Caki2 (cell line): Measurements from ENCODE around the gene CPO. TPM values are rescaled to one million over a fixed set of nuclear protein-coding genes. Genes with fewer than 3 reads are reported as not detected.
A peak's percentile ranks its signal among the peaks of the same experiment; 100 is the strongest.

Experiments used
- DNase-seq: peaks from one replicate; pipeline ENCODE4 v3.0.0-alpha.2; 2015; ENCODE audit warnings: low read depth
- in situ Hi-C: cut with HindIII; loops from 2 replicates; pipeline ENCODE4 v1.10.0; 2016; ENCODE audit warnings: low sequenced_read_pairs, low pct_unique_long_range_greater_than_20kb, mixed read lengths
- total RNA-seq: library from RNA; depleted of rRNA; stranded (reverse); fragments of >200 nt; shearing (Covaris generic); gene quantifications from 2 replicates; pipeline ENCODE4 v1.2.3, GENCODE V29; 2014; ENCODE audit warnings: low replicate concordance

CPO gene
- total RNA-seq, 1 experiment from 2014 or later = 1.2 TPM

- in situ Hi-C loops = no loop called here
- no peak for DNase-seq
Measured at GRCh38 chr2:206968134-206969086, 29.1 kb downstream of the CPO start.

- in situ Hi-C loops = no loop called here
- no peak for DNase-seq
Measured at GRCh38 chr2:206969192-206969591, 29.9 kb downstream of the CPO start.

- DNase-seq = no peak
- in situ Hi-C loops = no loop called here
Measured at GRCh38 chr2:206970589-206971360, 31.5 kb downstream of the CPO start.

GRCh38 chr2:206971805-206972204 lies 32.5 kb downstream of the CPO start:
- DNase-seq = no peak
- in situ Hi-C loops = no loop called here

- in situ Hi-C loops = no loop called here
- DNase-seq = no peak
Measured at GRCh38 chr2:206974551-206974950, 35.2 kb downstream of the CPO start.

- in situ Hi-C loops = no loop called here
- DNase-seq = no peak
Measured at GRCh38 chr2:206978746-206979145, 39.4 kb downstream of the CPO start.

GRCh38 chr2:206979365-206979764 lies 40.0 kb downstream of the CPO start:
- DNase-seq = no peak
- in situ Hi-C loops = no loop called here

GRCh38 chr2:206979922-206980321 lies 40.6 kb downstream of the CPO start:
- no peak for DNase-seq
- in situ Hi-C loops = no loop called here

GRCh38 chr2:206980413-206980812 lies 41.1 kb downstream of the CPO start:
- in situ Hi-C loops = no loop called here
- DNase-seq = no peak

- DNase-seq = no peak
- in situ Hi-C loops = no loop called here
Measured at GRCh38 chr2:206981086-206981674, 41.9 kb downstream of the CPO start.

GRCh38 chr2:206981739-206982340 lies 42.5 kb downstream of the CPO start:
- in situ Hi-C loops = no loop called here

GRCh38 chr2:206982360-206982955 lies 43.1 kb downstream of the CPO start:
- DNase-seq = no peak

More at GRCh38 chr2:206981739-206982340, 42.5 kb downstream of the CPO start:
- DNase-seq = peak; percentile 46

GRCh38 chr2:206983161-206983859 lies 44.0 kb downstream of the CPO start:
- DNase-seq = no peak
- in situ Hi-C loops = no loop called here

More at GRCh38 chr2:206982360-206982955, 43.1 kb downstream of the CPO start:
- in situ Hi-C loops = no loop called here

- DNase-seq = no peak
- in situ Hi-C loops = no loop called here
Measured at GRCh38 chr2:206984206-206984605, 44.9 kb downstream of the CPO start.

GRCh38 chr2:206986943-206987342 lies 47.6 kb downstream of the CPO start:
- no peak for DNase-seq
- in situ Hi-C loops = no loop called here

- no peak for DNase-seq
- in situ Hi-C loops = no loop called here
Measured at GRCh38 chr2:206987810-206988209, 48.5 kb downstream of the CPO start.

GRCh38 chr2:206988884-206989283 lies 49.6 kb downstream of the CPO start:
- no peak for DNase-seq
- in situ Hi-C loops = no loop called here

- in situ Hi-C loops = no loop called here
- DNase-seq = peak; percentile 5
Measured at GRCh38 chr2:206989311-206989710, 50.0 kb downstream of the CPO start.
